ENCODE data around the gene BAIAP2. TPM values are rescaled to one million over a fixed set of nuclear protein-coding genes. Genes with fewer than 3 reads are reported as not detected.

Gene BAIAP2
- total and polyA plus RNA-seq, 2 of the 13 experiments (the other 11 are each of a cell fraction or from before 2014, with no cell fraction given), result 22.5 to 24.0 TPM

- ChIA-PET CTCF (ENCODE audit: low intra/inter-chr PET ratio, low total read pairs) (interaction anchor here (0.9 kb wide), 1 partner anchor 58 kb away, joined by 3 read pairs; no protein-coding TSS in a partner anchor), POLR2A (interaction anchor here (0.6 to 2.8 kb wide), 18 partner anchors 9 to 464 kb away, joined by 3 to 23 read pairs (median 4); partner anchors contain the start of genes BAIAP2, CEP131 and CHMP6)
- in situ Hi-C loops (cut with HindIII; ENCODE audit: extremely low pct_ligation_motif_present, low pct_unique_long_range_greater_than_20kb) (loop anchor here (5.0 kb wide), 1 partner anchor 38 kb away; no protein-coding TSS in a partner anchor), intact Hi-C loops (cut with micrococcal nuclease; ENCODE audit: unreplicated experiment) (loop anchor here (2.0 to 5.0 kb wide), 2 partner anchors 52 to 53 kb away; partner anchors contain the start of gene CHMP6)
- no TSS peak for BruUV-seq (replicated peaks)
- Histone ChIP-seq H3K27ac (ENCODE audit: extremely low read length, insufficient read depth, low read length) (peak overlapping the region; percentile 74), H3K79me2 (ENCODE audit: insufficient read depth, low read length) (peaks cover 76% of the 10 kb centered on the region), H3K9ac (ENCODE audit: insufficient read depth, low read depth, low read length) (peak overlapping the region; percentile 66), H4K20me1 (ENCODE audit: insufficient read depth, low read length) (peaks cover 20% of the 10 kb centered on the region; the same call in 1 of the 2 replicates), H3K4me1 (ENCODE audit: insufficient read depth, low read length) (peaks cover 98% of the 10 kb centered on the region), H3K9me3 (ENCODE audit: low read length) (no peaks in the 10 kb centered on the region), H3K4me3 (replicated peaks in 1 of 3; ENCODE audit: insufficient read depth in 1 of 3, low read depth in 2 of 3, low read length in 3 of 3) (peak overlapping the region; percentile 55 to 77 (median 57)), H3K36me3 (replicated peaks in 1 of 2; ENCODE audit: control insufficient read depth in 1 of 2, insufficient read depth in 2 of 2, low read length in 2 of 2) (no peaks in the 10 kb centered on the region), H3K27me3 (ENCODE audit: control insufficient read depth in 1 of 2, insufficient read depth in 2 of 2, low read length in 2 of 2) (no peaks in the 10 kb centered on the region), H3K4me2 (ENCODE audit: low read depth, low read length) (peak overlapping the region; percentile 95), H2AFZ (ENCODE audit: low read length) (no peak overlapping the region)
- DNase-seq (ENCODE audit: low spot score) (peak; percentile 94), FAIRE-seq (peak; percentile 99), ATAC-seq (peak; percentile 85)
- WGBS (ENCODE audit: low lambda C conversion rate), result 9% methylated on average over 19 of the region's 38 CpGs
- TF ChIP-seq ZKSCAN8 (CRISPR knock-in tag; IDR thresholded peaks at IDR 0.05; ENCODE audit: borderline replicate concordance), result 0 out of 2 replicates have a peak, but pooled peaks have one; percentile 53
- 0 out of 2 replicates have a peak, but pooled peaks have one; percentile 64 for TF ChIP-seq RFXANK (CRISPR knock-in tag; IDR thresholded peaks at IDR 0.05)
- no peak for TF ChIP-seq CC2D1A (CRISPR knock-in tag; IDR thresholded peaks at IDR 0.05)
- no peak; the same call in 1 of the 2 replicates for TF ChIP-seq ZSCAN5A (CRISPR knock-in tag; IDR thresholded peaks at IDR 0.05; ENCODE audit: borderline replicate concordance)
- no peak for TF ChIP-seq ZNF256 (CRISPR knock-in tag; conservative IDR thresholded peaks at IDR 0.05)
- peak; percentile 50; the same call in 1 of the 2 replicates for TF ChIP-seq SIX1 (CRISPR knock-in tag; IDR thresholded peaks at IDR 0.05; ENCODE audit: borderline replicate concordance)
- TF ChIP-seq FOXP4 (CRISPR knock-in tag; IDR thresholded peaks at IDR 0.05), result peak; percentile 51; the same call in 1 of the 2 replicates
- TF ChIP-seq ZNF446 (CRISPR knock-in tag; IDR thresholded peaks at IDR 0.05), result no peak
- no peak for TF ChIP-seq FOXP1 (IDR thresholded peaks at IDR 0.05)
- no peak; the same call in 1 of the 2 replicates for TF ChIP-seq FOXP1 (CRISPR knock-in tag; IDR thresholded peaks at IDR 0.05)
- TF ChIP-seq KLF16 (CRISPR knock-in tag; IDR thresholded peaks at IDR 0.05), result peak in 1 of 2 experiments; percentile 81; a peak in 1 of 4 replicates
- TF ChIP-seq ZSCAN12 (CRISPR knock-in tag; IDR thresholded peaks at IDR 0.05), result no peak
- TF ChIP-seq ZFP62 (CRISPR knock-in tag; IDR thresholded peaks at IDR 0.05), result no peak
- TF ChIP-seq ZNF33A (CRISPR knock-in tag; IDR thresholded peaks at IDR 0.05; ENCODE audit: borderline replicate concordance), result no peak
- TF ChIP-seq GPBP1L1 (CRISPR knock-in tag; IDR thresholded peaks at IDR 0.05), result no peak
- TF ChIP-seq CERS6 (CRISPR knock-in tag; IDR thresholded peaks at IDR 0.05), result no peak
- peak; percentile 33 for TF ChIP-seq ARNTL (CRISPR knock-in tag; IDR thresholded peaks at IDR 0.05)
- TF ChIP-seq PRPF4 (IDR thresholded peaks at IDR 0.05; ENCODE audit: low read depth, low read length, poor library complexity, severe bottlenecking), result no peak
- peak; percentile 55; the same call in 1 of the 2 replicates for TF ChIP-seq ZNF335 (CRISPR knock-in tag; IDR thresholded peaks at IDR 0.05)
Measured at GRCh38 chr17:81043725-81044427, 8.9 kb downstream of the BAIAP2 start.
